ENCODE measurements around the gene INPP5A.

- no peak for TF ChIP-seq CTCF (IDR thresholded peaks at IDR 0.05)
- TF ChIP-seq POLR2AphosphoS5 (IDR thresholded peaks at IDR 0.05) = no peak
- TF ChIP-seq POLR2A (IDR thresholded peaks at IDR 0.05) = no peak
Measured at GRCh38 chr10:132624061-132624846, 86.7 kb downstream of the INPP5A start.
